Endothelial cell of umbilical vein (primary cell): ENCODE measurements around the gene EIF5B.

Experiments
- EZH2 ChIP-seq: IDR thresholded peaks from 2 replicates; pipeline ENCODE4 v1.6.1; 2012; ENCODE audit warnings: borderline replicate concordance, low read depth, mild to moderate bottlenecking, moderate library complexity, low read length, inconsistent platforms; ENCODE audit not compliant: severe bottlenecking
- POLR2A ChIP-seq: IDR thresholded peaks from 2 replicates; pipeline ENCODE4 v1.6.1; 2012; ENCODE audit warnings: low read depth, mild to moderate bottlenecking, control low read depth, low read length
- TF ChIP-seq, protein P1 (sequence below), 2 donors: IDR thresholded peaks; 1 replicate in 1 of 2; 2 replicates in 1 of 2; pipeline ENCODE4 v1.5.1; 2011; ENCODE audit warnings: low read length in 2 of 2, mild to moderate bottlenecking in 2 of 2, moderate library complexity in 2 of 2, control low read depth in 1 of 2, inconsistent platforms in 1 of 2, low read depth in 1 of 2; ENCODE audit not compliant: insufficient read depth in 1 of 2; ENCODE audit errors: extremely low read depth in 1 of 2

DNA sequence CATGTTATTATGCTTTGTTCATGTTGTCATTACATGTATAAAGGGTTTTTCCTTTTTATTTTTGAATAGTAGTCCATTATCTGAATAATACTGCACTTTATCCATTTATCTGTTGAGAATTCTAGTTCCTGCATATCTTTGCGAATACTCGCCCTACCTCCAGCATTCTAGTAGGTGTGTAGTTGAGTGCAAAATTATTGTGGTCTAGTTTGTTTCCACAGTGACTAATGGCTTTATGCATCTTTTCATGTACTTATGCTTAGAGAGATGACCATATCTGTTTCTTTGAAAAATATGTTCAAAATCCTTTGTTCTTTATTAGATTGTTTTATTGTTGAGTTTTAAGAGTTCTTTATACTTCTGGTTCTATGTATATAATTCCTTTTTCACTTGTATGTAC, 48.8 kb downstream of the EIF5B start:
- no peak for TF ChIP-seq EZH2
- TF ChIP-seq, protein P1, sequence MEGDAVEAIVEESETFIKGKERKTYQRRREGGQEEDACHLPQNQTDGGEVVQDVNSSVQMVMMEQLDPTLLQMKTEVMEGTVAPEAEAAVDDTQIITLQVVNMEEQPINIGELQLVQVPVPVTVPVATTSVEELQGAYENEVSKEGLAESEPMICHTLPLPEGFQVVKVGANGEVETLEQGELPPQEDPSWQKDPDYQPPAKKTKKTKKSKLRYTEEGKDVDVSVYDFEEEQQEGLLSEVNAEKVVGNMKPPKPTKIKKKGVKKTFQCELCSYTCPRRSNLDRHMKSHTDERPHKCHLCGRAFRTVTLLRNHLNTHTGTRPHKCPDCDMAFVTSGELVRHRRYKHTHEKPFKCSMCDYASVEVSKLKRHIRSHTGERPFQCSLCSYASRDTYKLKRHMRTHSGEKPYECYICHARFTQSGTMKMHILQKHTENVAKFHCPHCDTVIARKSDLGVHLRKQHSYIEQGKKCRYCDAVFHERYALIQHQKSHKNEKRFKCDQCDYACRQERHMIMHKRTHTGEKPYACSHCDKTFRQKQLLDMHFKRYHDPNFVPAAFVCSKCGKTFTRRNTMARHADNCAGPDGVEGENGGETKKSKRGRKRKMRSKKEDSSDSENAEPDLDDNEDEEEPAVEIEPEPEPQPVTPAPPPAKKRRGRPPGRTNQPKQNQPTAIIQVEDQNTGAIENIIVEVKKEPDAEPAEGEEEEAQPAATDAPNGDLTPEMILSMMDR (IDR thresholded peaks at IDR 0.05; ENCODE audit: extremely low read depth in 1 of 2, insufficient read depth in 1 of 2, low read depth in 1 of 2, low read length in 2 of 2), result no peak
- TF ChIP-seq POLR2A, result no peak
